Sciatic nerve (tissue), 2 donors: Measurements from ENCODE around the gene OR4D1. TPM values are rescaled to one million over a fixed set of nuclear protein-coding genes. Genes with fewer than 3 reads are reported as not detected.

Experiments used
- ATAC-seq: fragments of 200-7000 bp; cut with Tn5 transposase; one replicate; pipeline ENCODE4 v1.9.1; 2020; ENCODE audit warnings: mild to moderate bottlenecking, moderate library complexity
- DNase-seq: peaks from one replicate; pipeline ENCODE4 v3.0.0-alpha.2; 2020; ENCODE audit warnings: low spot score
- intact Hi-C: fragments of 100-400 bp; cut with DNase I; formaldehyde crosslinking; loops from one replicate; pipeline ENCODE4 v1.14.2; 2022
- total RNA-seq: library from RNA; stranded (reverse); fragmentation: NEBNext Ultra II Directional; extraction: Animal tissue kit (Norgen Biotek cat#: 25700); gene quantifications from one replicate; pipeline ENCODE4 v1.2.1, GENCODE V29; 2021
- donor health status: DM: no; HTN: no; CAD: no.
- donor health status: DM: no; HTN: no; CAD: no.

OR4D1 gene
- total RNA-seq, 1 donor from 2014 or later: not detected

GRCh38 chr17:58187675-58188074 lies 39.5 kb downstream of the OR4D1 start:
- no peak for ATAC-seq

GRCh38 chr17:58189436-58190146 lies 41.4 kb downstream of the OR4D1 start:
- intact Hi-C loops: no loop called here
- DNase-seq: no peak
- no peak for ATAC-seq

More at GRCh38 chr17:58187675-58188074, 39.5 kb downstream of the OR4D1 start:
- intact Hi-C loops: no loop called here
- no peak for DNase-seq

DNA sequence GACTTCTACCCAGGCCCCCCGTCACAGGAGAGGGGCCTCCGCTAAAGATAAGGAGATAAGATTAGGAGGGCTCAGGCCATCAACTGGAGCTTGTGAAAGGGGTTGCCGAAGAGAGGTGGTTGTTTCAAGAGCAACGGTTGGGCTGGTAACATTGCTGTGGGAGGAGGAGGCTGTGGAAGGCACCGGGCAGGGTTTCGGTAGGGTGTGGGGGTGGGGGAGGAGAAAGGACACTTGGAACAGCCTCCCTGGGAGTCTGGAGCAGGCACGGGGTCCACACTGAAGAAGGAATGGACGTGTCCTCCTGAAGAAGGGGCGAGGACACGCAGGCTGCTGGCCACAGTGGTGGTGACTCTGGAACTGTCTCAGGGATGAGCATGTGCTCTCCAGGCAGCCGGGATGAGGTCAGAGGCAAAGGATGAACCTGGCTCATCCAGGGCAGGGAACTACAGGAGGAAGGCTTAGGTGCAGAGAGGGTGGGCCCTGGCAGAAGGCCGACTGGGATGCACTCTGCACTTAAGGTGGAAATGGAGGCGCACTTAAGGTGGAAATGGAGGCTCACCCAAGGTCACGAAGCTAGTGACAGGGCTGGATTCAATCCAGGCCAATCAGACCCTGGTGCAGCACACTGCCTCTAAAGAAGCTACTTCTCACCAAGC lies 43.2 kb downstream of the OR4D1 start:
- DNase-seq (no peak), ATAC-seq (no peak)
- intact Hi-C loops: no loop called here

DNA sequence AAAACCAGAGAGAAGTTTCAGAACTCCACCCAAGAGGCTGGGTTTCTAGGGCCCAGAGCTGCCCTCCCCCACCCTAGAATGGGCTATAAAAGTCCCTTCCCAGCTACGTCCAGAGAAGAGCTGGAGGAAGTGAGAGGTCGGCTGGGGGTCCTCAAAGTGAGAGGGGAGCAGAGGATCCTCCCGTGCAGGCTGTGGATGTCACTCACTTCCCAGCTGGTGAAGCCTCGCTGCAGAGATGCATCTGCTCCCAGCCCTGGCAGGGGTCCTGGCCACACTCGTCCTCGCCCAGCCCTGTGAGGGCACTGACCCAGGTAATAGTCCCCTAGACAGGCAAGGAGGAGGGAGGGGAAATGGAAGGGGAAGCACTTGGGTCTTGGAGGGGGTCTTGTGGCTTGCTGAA lies 44.4 kb downstream of the OR4D1 start, which contains the start of gene EPX:
Gene EPX (plus strand): TSS at position 115 of the 400 bp plus-strand sequence. CDS start 121 bp downstream, at position 236.
- no peak for DNase-seq
- ATAC-seq: no peak
- intact Hi-C loops: no loop called here

- DNase-seq (no peak), ATAC-seq (no peak)
- intact Hi-C loops: no loop called here
Measured at GRCh38 chr17:58193641-58194255, 45.6 kb downstream of the OR4D1 start.

GRCh38 chr17:58195518-58196123 lies 47.4 kb downstream of the OR4D1 start:
- intact Hi-C loops: no loop called here

DNA sequence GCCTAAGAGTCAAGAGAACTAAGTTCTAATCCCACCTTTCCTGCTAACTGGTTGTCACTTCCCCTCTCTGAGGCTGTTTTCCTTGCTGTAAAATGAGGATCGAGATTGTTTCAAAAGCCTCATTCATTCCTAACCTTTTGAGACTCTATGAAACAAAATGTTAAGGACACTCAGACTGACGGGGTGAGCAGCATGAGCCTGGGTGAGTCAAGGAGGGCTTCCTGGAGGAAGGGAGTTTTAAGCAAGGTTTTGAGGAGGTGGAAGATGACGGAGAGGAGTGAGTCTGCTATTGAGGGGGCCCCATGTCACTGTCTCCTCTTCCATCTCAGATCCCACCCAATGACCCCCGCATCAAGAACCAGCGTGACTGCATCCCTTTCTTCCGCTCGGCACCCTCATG lies 48.4 kb downstream of the OR4D1 start:
- intact Hi-C loops: no loop called here
- ATAC-seq (no peak), DNase-seq (no peak)

More at GRCh38 chr17:58195518-58196123, 47.4 kb downstream of the OR4D1 start:
- ATAC-seq (no peak), DNase-seq (no peak)

DNA sequence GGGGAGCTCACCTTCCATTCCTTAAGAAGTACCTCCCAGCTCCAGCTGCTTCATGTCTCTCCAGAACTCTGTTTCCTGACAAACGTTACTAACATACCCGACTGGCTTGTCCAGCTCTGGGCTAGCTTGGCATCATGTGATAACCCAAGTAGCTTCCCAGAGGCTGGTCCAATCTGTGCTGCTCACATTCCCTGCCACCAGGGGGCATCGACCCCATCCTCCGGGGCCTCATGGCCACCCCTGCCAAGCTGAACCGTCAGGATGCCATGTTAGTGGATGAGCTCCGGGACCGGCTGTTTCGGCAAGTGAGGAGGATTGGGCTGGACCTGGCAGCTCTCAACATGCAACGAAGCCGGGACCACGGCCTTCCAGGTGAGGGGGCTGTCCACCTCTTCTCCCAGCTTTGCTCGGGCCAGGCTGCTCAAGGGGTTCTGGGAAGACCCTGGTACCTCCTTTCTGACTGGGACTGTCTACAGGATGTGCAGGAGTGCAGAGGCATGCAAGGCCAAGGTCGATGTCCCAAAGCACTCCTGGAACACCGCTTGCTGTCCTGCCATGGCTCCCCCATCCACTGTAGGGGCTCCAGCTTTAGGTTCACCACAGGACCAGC lies 51.9 kb downstream of the OR4D1 start:
- DNase-seq: no peak
- intact Hi-C loops: no loop called here
- ATAC-seq: no peak

GRCh38 chr17:58202859-58203258 lies 54.7 kb downstream of the OR4D1 start:
- intact Hi-C loops: no loop called here
- no peak for ATAC-seq
- no peak for DNase-seq

- DNase-seq (no peak), ATAC-seq (no peak)
- intact Hi-C loops: no loop called here
Measured at GRCh38 chr17:58204796-58205195, 56.6 kb downstream of the OR4D1 start.

GRCh38 chr17:58205936-58206335 lies 57.8 kb downstream of the OR4D1 start:
- DNase-seq (no peak), ATAC-seq (no peak)
- intact Hi-C loops: no loop called here

GRCh38 chr17:58207451-58207850 lies 59.3 kb downstream of the OR4D1 start:
- intact Hi-C loops: no loop called here

GRCh38 chr17:58208344-58208743 lies 60.2 kb downstream of the OR4D1 start:
- no peak for ATAC-seq
- no peak for DNase-seq
- intact Hi-C loops: no loop called here

More at GRCh38 chr17:58207451-58207850, 59.3 kb downstream of the OR4D1 start:
- no peak for ATAC-seq
- no peak for DNase-seq

Other genes with a start within 250 kb of the OR4D1 start
- 44.3 TPM for gene CUEDC1, start 193.0 kb upstream of the OR4D1 start, total RNA-seq
- gene VEZF1, start 160.1 kb upstream of the OR4D1 start, total RNA-seq: 73.8 TPM
- 169 TPM for gene SRSF1, start 141.1 kb upstream of the OR4D1 start, total RNA-seq
- gene DYNLL2, start 65.0 kb upstream of the OR4D1 start, total RNA-seq: 28.3 TPM
- gene OR4D2, start 18.6 kb downstream of the OR4D1 start, total RNA-seq: not detected
- not detected for gene EPX, start 44.3 kb downstream of the OR4D1 start, total RNA-seq
- 18.7 TPM for gene MKS1, start 70.9 kb downstream of the OR4D1 start, total RNA-seq
- gene LPO, start 90.2 kb downstream of the OR4D1 start, total RNA-seq: not detected
- gene MPO, start 132.6 kb downstream of the OR4D1 start, total RNA-seq: 2.0 TPM
- 17.8 TPM for gene TSPOAP1, start 180.4 kb downstream of the OR4D1 start, total RNA-seq
- 62.2 TPM for gene SUPT4H1, start 203.8 kb downstream of the OR4D1 start, total RNA-seq